Measurements from ENCODE around the gene CEND1.

GRCh38 chr11:772429-773390 is 17.2 kb downstream of the CEND1 start:
- TF ChIP-seq CTCF (IDR thresholded peaks at IDR 0.05; ENCODE audit: low read depth, low read length) (no peak), POLR2A (IDR thresholded peaks at IDR 0.05; ENCODE audit: extremely low read depth, insufficient read length) (no peak), MAX (IDR thresholded peaks at IDR 0.05; ENCODE audit: low read depth, low read length) (no peak), MYC (IDR thresholded peaks at IDR 0.05; ENCODE audit: low read depth, low read length) (no peak)
